ENCODE data around the gene EMILIN3.

GRCh38 chr20:41361757-41362747 is 4.6 kb downstream of the EMILIN3 start:
- TF ChIP-seq CTCF (IDR thresholded peaks at IDR 0.05) (no peak), POLR2A (IDR thresholded peaks at IDR 0.05) (no peak)

All from esophagus squamous epithelium (tissue), 4 donors.